ENCODE measurements around the gene SPECC1L.

SPECC1L gene

DNA sequence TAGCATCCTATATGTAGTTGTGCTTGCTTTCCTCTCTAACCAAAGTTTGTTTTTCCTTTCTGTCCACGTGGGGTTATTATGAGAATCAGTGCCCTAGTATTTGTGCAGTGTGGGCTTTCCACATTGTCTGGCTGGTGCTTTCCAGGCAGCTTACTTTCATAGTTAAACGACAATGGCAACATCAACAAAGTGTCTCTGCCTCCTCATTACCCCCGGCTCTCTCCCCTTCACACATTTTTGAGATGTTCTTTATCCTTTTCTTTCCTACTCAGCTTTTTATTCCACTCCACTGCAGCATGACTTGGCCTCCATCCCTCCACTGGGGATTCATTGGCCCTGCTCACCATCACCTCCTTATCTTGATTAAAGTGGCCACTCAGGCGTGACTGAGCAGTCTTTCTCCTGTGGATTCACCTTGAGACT lies 19.1 kb downstream of the SPECC1L start:
- TF ChIP-seq TAF1 (IDR thresholded peaks at IDR 0.05; ENCODE audit: borderline replicate concordance, insufficient read depth, low read length) (no peak), SIN3A (IDR thresholded peaks at IDR 0.05; ENCODE audit: borderline replicate concordance, insufficient read depth, low read length) (no peak), POLR2AphosphoS5 (IDR thresholded peaks at IDR 0.05; ENCODE audit: low read depth, low read length) (no peak)

DNA sequence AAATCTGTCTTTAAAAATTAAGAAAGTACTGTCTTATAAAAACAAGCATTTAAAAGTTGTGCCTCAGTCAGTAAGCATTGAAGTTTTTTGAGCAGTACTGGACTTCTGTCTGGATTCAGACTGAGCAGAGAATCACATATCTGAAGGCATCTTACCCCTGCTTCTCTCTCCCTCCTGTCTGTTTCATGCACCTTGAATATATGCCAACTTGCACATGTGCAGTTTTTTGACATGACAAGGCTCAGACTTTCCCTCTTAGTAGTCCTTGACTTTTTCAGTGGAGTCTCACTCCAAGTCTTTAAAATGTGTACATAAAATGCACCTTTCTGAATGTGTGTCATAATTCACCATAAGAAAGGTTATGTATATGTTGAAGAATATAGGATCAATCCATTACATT lies 19.8 kb downstream of the SPECC1L start:
- TF ChIP-seq FOXP2 (optimal IDR thresholded peaks at IDR 0.05; ENCODE audit: borderline replicate concordance, extremely low read depth, extremely low read length, insufficient read depth) = no peak
- no peak for TF ChIP-seq TAF1 (IDR thresholded peaks at IDR 0.05; ENCODE audit: borderline replicate concordance, insufficient read depth, low read length)
- no peak for TF ChIP-seq SIN3A (IDR thresholded peaks at IDR 0.05; ENCODE audit: borderline replicate concordance, insufficient read depth, low read length)
- TF ChIP-seq POLR2AphosphoS5 (IDR thresholded peaks at IDR 0.05; ENCODE audit: low read depth, low read length) = no peak
- TF ChIP-seq, protein P1, sequence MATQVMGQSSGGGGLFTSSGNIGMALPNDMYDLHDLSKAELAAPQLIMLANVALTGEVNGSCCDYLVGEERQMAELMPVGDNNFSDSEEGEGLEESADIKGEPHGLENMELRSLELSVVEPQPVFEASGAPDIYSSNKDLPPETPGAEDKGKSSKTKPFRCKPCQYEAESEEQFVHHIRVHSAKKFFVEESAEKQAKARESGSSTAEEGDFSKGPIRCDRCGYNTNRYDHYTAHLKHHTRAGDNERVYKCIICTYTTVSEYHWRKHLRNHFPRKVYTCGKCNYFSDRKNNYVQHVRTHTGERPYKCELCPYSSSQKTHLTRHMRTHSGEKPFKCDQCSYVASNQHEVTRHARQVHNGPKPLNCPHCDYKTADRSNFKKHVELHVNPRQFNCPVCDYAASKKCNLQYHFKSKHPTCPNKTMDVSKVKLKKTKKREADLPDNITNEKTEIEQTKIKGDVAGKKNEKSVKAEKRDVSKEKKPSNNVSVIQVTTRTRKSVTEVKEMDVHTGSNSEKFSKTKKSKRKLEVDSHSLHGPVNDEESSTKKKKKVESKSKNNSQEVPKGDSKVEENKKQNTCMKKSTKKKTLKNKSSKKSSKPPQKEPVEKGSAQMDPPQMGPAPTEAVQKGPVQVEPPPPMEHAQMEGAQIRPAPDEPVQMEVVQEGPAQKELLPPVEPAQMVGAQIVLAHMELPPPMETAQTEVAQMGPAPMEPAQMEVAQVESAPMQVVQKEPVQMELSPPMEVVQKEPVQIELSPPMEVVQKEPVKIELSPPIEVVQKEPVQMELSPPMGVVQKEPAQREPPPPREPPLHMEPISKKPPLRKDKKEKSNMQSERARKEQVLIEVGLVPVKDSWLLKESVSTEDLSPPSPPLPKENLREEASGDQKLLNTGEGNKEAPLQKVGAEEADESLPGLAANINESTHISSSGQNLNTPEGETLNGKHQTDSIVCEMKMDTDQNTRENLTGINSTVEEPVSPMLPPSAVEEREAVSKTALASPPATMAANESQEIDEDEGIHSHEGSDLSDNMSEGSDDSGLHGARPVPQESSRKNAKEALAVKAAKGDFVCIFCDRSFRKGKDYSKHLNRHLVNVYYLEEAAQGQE (IDR thresholded peaks at IDR 0.05; ENCODE audit: insufficient read depth in 1 of 2, low read depth in 2 of 2, low read length in 2 of 2) = no peak

DNA sequence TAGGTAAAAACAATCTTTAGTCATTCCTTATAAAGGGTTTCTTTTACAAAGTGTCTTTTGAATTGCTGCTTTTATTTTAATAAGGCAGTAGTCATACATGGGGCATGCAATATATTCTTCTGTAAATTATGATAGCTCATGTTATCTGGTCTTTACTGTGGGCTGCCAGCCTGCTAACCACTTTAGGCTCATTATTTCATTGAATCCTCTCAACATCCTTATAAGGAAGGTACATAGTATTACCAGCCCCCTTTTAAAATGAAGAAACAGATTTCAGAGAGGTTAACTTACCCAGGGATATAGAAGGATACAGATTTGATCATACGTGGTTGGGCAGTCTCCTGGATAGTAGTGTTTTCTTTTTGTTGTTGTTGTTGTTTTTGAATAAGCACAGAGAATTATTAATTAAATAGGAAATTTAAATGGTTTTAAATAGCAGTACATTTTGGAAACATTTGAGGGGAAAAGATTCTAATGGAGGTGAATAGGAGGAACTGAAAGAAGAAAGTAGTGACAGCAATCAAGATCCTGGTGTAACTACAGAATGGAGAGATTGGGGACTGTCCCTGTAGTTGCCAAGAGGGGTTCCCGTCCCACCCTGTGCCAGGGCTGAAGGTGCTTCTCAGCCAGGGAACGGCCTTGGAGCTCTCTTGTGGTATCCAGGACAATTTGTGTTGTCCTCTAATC lies 21.0 kb downstream of the SPECC1L start:
- no peak for TF ChIP-seq POLR2AphosphoS5 (IDR thresholded peaks at IDR 0.05; ENCODE audit: low read depth, low read length)

DNA sequence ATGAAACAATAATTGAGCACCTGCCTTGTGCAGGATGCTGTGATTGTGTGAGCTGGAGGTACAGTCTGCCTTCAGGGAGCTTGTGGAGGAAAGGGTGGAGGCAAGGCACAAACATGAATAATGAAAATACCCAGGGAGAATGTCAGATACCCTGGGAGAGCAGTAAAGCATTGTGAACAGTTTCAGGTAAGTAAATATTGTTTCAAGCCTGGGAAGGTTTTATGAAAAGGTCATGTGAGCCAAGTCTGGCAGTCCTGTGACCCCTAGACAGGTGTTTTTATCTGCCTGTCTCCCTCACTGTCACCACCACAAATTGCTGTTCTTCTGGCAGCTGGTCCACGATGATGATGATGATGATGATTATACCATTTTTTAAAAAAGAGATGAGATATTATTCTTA lies 32.0 kb downstream of the SPECC1L start:
- TF ChIP-seq, protein P1 (IDR thresholded peaks at IDR 0.05; ENCODE audit: insufficient read depth in 1 of 2, low read depth in 2 of 2, low read length in 2 of 2) = no peak
- no peak for TF ChIP-seq SIN3A (IDR thresholded peaks at IDR 0.05; ENCODE audit: borderline replicate concordance, insufficient read depth, low read length)

DNA sequence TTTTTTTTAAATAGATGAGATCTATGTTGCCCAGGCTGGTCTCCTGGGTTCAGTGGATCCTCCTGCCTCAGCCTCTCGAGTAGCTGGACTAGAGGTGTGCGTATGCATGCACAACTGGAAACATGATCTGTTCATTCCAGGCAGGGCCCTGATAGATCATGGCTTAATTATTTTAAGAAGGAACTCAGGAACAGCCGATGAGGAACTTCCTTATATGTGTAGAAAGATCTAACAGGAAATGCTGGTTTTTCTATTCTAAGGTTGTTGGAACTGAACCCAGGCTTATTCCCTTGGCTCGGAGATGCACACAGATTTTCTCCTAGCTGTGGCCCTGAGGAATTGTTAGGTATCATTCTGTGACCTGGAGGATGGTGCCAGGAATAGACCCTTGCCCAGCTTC lies 32.4 kb downstream of the SPECC1L start:
- TF ChIP-seq TAF1 (IDR thresholded peaks at IDR 0.05; ENCODE audit: borderline replicate concordance, insufficient read depth, low read length) (no peak), SIN3A (IDR thresholded peaks at IDR 0.05; ENCODE audit: borderline replicate concordance, insufficient read depth, low read length) (no peak), POLR2AphosphoS5 (IDR thresholded peaks at IDR 0.05; ENCODE audit: low read depth, low read length) (no peak), FOXP2 (optimal IDR thresholded peaks at IDR 0.05; ENCODE audit: borderline replicate concordance, extremely low read depth, extremely low read length, insufficient read depth) (no peak)
- TF ChIP-seq, protein P1 (IDR thresholded peaks at IDR 0.05; ENCODE audit: insufficient read depth in 1 of 2, low read depth in 2 of 2, low read length in 2 of 2) = no peak

DNA sequence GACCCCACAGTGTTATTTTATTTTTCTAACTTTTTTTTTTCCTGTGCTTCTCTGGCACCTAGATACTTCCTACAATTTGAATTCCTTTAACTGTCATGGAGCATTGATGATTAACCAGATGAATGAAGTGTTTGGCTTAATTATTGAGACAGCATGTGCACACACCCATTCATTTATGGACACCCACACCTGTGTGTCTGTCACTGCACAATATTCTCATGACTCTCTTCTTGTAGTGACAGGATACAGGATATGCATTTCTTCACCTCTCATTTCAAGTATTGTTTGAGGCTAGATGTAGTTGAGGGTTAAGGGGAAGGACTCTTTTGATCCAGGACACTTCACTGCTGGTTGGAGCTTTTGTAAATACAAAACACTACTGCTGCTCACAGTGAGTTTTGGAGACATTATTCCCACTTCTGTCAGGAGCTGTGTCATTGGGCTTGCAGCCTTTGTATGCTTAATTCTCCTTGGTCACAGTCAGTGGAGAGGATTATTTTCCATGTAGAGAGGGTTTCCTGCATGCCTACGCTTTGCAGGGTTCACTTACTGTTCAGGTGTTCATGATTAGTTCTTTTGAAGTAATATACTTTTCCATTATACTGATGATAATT lies 33.5 kb downstream of the SPECC1L start:
- TF ChIP-seq POLR2AphosphoS5 (IDR thresholded peaks at IDR 0.05; ENCODE audit: low read depth, low read length) = no peak
- no peak for TF ChIP-seq TAF1 (IDR thresholded peaks at IDR 0.05; ENCODE audit: borderline replicate concordance, insufficient read depth, low read length)
- no peak for TF ChIP-seq SIN3A (IDR thresholded peaks at IDR 0.05; ENCODE audit: borderline replicate concordance, insufficient read depth, low read length)
- no peak for TF ChIP-seq FOXP2 (optimal IDR thresholded peaks at IDR 0.05; ENCODE audit: borderline replicate concordance, extremely low read depth, extremely low read length, insufficient read depth)
- TF ChIP-seq, protein P1 (IDR thresholded peaks at IDR 0.05; ENCODE audit: insufficient read depth in 1 of 2, low read depth in 2 of 2, low read length in 2 of 2) = no peak
